HEK293 (cell line): ENCODE results near the gene MAST2.

Experiments used
- CTCF ChIA-PET: fragments of 350-600 bp; formaldehyde crosslinking; extraction: SDS; loops from one replicate; lab custom pipeline; 2021; ENCODE audit warnings: antibody characterized with exemption; lab: Yijun Ruan, JAX
- POLR2A ChIA-PET: fragments of 300-600 bp; formaldehyde crosslinking; extraction: SDS; loops from one replicate; lab custom pipeline; 2020; ENCODE audit warnings: antibody characterized with exemption, inconsistent platforms; lab: Yijun Ruan, JAX
- H3K27ac ChIP-seq: fragments of 200-500 bp; sonication (Bioruptor generic); 2 replicates; pipeline ENCODE4 v1.5.1; 2014; ENCODE audit warnings: low read depth, low read length, control low read depth, inconsistent platforms; ENCODE audit errors: extremely low read depth
- H3K36me3 ChIP-seq, 2 experiments: fragments of 200-500 bp in 1 of 2; sonication (Bioruptor generic) in 1 of 2; 1 replicate in 1 of 2; 2 replicates in 1 of 2; pipeline ENCODE4 v1.5.1; 2014 to 2017; ENCODE audit warnings: inconsistent platforms in 2 of 2, low read length in 2 of 2; ENCODE audit not compliant: control insufficient read depth in 2 of 2, insufficient read depth in 1 of 2
- H3K4me1 ChIP-seq: fragments of 200-500 bp; sonication (Bioruptor generic); 2 replicates; pipeline ENCODE4 v1.5.1; 2014; ENCODE audit warnings: mild to moderate bottlenecking, low read length, inconsistent platforms; ENCODE audit not compliant: control insufficient read depth, insufficient read depth
- H3K4me3 ChIP-seq: 2 replicates; pipeline ENCODE4 v1.5.1; 2011; ENCODE audit warnings: low read depth, mild to moderate bottlenecking, control low read depth, low read length, moderate library complexity
- H3K9me3 ChIP-seq: fragments of 200-500 bp; sonication (Bioruptor generic); 2 replicates; pipeline ENCODE4 v1.5.1; 2014; ENCODE audit warnings: low read depth, low read length, inconsistent platforms; ENCODE audit not compliant: control insufficient read depth, insufficient read depth
- GFI1B ChIP-seq: fragments of 450-650 bp; formaldehyde crosslinking; IDR thresholded peaks from 2 replicates; pipeline ENCODE4 v1.5.1; 2016; ENCODE audit warnings: missing biosample characterization, missing genetic modification characterization
- KLF17 ChIP-seq: fragments of 450-650 bp; formaldehyde crosslinking; IDR thresholded peaks from 2 replicates; pipeline ENCODE4 v1.5.1; 2016; ENCODE audit warnings: missing biosample characterization, missing genetic modification characterization
- ZBTB17 ChIP-seq: fragments of 450-650 bp; formaldehyde crosslinking; IDR thresholded peaks from 2 replicates; pipeline ENCODE4 v1.5.1; 2016; ENCODE audit warnings: missing biosample characterization, missing genetic modification characterization
- ZBTB44 ChIP-seq: fragments of 450-650 bp; IDR thresholded peaks from 2 replicates; pipeline ENCODE4 v1.5.1; 2018; ENCODE audit warnings: missing biosample characterization, mild to moderate bottlenecking, missing genetic modification characterization
- ZEB2 ChIP-seq: fragments of 450-650 bp; formaldehyde crosslinking; IDR thresholded peaks from 2 replicates; pipeline ENCODE4 v1.5.1; 2016; ENCODE audit warnings: missing biosample characterization, missing genetic modification characterization
- ZFP69B ChIP-seq: fragments of 450-650 bp; formaldehyde crosslinking; IDR thresholded peaks from 2 replicates; pipeline ENCODE4 v1.5.1; 2016; ENCODE audit warnings: missing biosample characterization, missing genetic modification characterization
- ZNF121 ChIP-seq: fragments of 450-650 bp; formaldehyde crosslinking; IDR thresholded peaks from 2 replicates; pipeline ENCODE4 v1.5.1; 2016; ENCODE audit warnings: missing biosample characterization, missing genetic modification characterization
- ZNF174 ChIP-seq: fragments of 450-650 bp; formaldehyde crosslinking; IDR thresholded peaks from 2 replicates; pipeline ENCODE4 v1.5.0; 2017; ENCODE audit warnings: missing biosample characterization, mild to moderate bottlenecking, missing genetic modification characterization
- ZNF2 ChIP-seq: fragments of 450-650 bp; formaldehyde crosslinking; IDR thresholded peaks from 2 replicates; pipeline ENCODE4 v1.5.1; 2016; ENCODE audit warnings: missing biosample characterization, missing genetic modification characterization
- ZNF211 ChIP-seq: fragments of 450-650 bp; formaldehyde crosslinking; IDR thresholded peaks from 2 replicates; pipeline ENCODE4 v1.5.1; 2016; ENCODE audit warnings: low read depth, missing biosample characterization, missing genetic modification characterization
- ZNF24 ChIP-seq: fragments of 450-650 bp; formaldehyde crosslinking; IDR thresholded peaks from 2 replicates; pipeline ENCODE4 v1.5.1; 2016; ENCODE audit warnings: missing biosample characterization, missing genetic modification characterization
- ZNF266 ChIP-seq: fragments of 450-650 bp; formaldehyde crosslinking; IDR thresholded peaks from 2 replicates; pipeline ENCODE4 v1.5.1; 2016; ENCODE audit warnings: missing biosample characterization, missing genetic modification characterization, low read depth
- ZNF280C ChIP-seq: fragments of 450-650 bp; formaldehyde crosslinking; IDR thresholded peaks from 2 replicates; pipeline ENCODE4 v1.5.1; 2016; ENCODE audit warnings: missing biosample characterization, missing genetic modification characterization
- ZNF292 ChIP-seq: fragments of 450-650 bp; formaldehyde crosslinking; IDR thresholded peaks from 2 replicates; pipeline ENCODE4 v1.5.1; 2016; ENCODE audit warnings: low read depth, missing biosample characterization, missing genetic modification characterization, borderline replicate concordance
- ZNF354C ChIP-seq: fragments of 450-650 bp; formaldehyde crosslinking; IDR thresholded peaks from 2 replicates; pipeline ENCODE4 v1.5.1; 2016; ENCODE audit warnings: missing biosample characterization, missing genetic modification characterization, low read depth, borderline replicate concordance
- ZNF37A ChIP-seq: fragments of 450-650 bp; IDR thresholded peaks from 2 replicates; pipeline ENCODE4 v1.5.1; 2018; ENCODE audit warnings: missing biosample characterization, missing genetic modification characterization
- ZNF398 ChIP-seq: fragments of 450-650 bp; formaldehyde crosslinking; IDR thresholded peaks from 2 replicates; pipeline ENCODE4 v1.5.1; 2017; ENCODE audit warnings: missing biosample characterization, missing genetic modification characterization
- ZNF423 ChIP-seq: fragments of 450-650 bp; formaldehyde crosslinking; IDR thresholded peaks from 2 replicates; pipeline ENCODE4 v1.5.1; 2016; ENCODE audit warnings: missing biosample characterization, missing genetic modification characterization
- ZNF514 ChIP-seq: fragments of 450-650 bp; formaldehyde crosslinking; IDR thresholded peaks from 2 replicates; pipeline ENCODE4 v1.5.1; 2016; ENCODE audit warnings: missing biosample characterization, missing genetic modification characterization
- ZNF560 ChIP-seq: fragments of 450-650 bp; formaldehyde crosslinking; IDR thresholded peaks from 2 replicates; pipeline ENCODE4 v1.5.1; 2017; ENCODE audit warnings: missing biosample characterization, missing genetic modification characterization, borderline replicate concordance
- ZNF600 ChIP-seq: fragments of 450-650 bp; formaldehyde crosslinking; IDR thresholded peaks from 2 replicates; pipeline ENCODE4 v1.5.1; 2016; ENCODE audit warnings: missing biosample characterization, missing genetic modification characterization
- ZNF626 ChIP-seq: fragments of 450-650 bp; sonication (Bioruptor Pico); formaldehyde crosslinking; IDR thresholded peaks from 2 replicates; pipeline ENCODE4 v1.5.1; 2018; ENCODE audit warnings: missing biosample characterization, missing genetic modification characterization, inconsistent platforms
- ZNF677 ChIP-seq: fragments of 450-650 bp; IDR thresholded peaks from 2 replicates; pipeline ENCODE4 v1.5.0; 2018; ENCODE audit warnings: missing biosample characterization, mild to moderate bottlenecking, missing genetic modification characterization, moderate library complexity
- TF ChIP-seq, protein P1 (sequence below): sonication (generic); formaldehyde crosslinking; IDR thresholded peaks from 2 replicates; pipeline ENCODE4 v1.8.1; 2022; ENCODE audit warnings: mild to moderate bottlenecking, moderate library complexity, missing genetic modification reagents

MAST2 gene

DNA sequence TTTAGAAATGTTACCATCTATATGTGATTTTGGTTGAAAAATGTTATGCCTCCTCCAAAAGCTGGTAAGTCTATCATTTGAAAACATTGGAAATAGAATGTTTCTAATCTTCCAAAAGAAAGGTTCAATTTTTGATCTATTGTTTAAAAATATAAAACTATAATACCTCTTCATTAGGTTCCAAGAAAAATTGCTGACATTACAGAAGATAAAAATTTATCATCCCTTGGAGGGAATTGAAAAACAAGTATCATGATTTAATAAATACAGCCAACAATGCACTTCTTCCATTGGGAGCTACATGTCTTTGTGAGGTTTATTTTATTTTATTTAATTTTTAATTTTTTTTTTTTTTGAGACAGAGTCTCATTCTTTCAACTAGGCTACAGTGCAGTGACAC is 180.6 kb downstream of the MAST2 start:
- Histone ChIP-seq H3K4me3 (no peak overlapping the region), H3K36me3 (no peaks in the 10 kb centered on the region; a peak in 1 of 3 replicates), H3K9me3 (no peaks in the 10 kb centered on the region)
- CTCF ChIA-PET, result no interaction called here
- no peak for TF ChIP-seq ZNF292 (tag by site-specific recombination)
- no peak for TF ChIP-seq ZBTB17
- no peak for TF ChIP-seq ZNF2 (tag by site-specific recombination)
- TF ChIP-seq, protein P1, sequence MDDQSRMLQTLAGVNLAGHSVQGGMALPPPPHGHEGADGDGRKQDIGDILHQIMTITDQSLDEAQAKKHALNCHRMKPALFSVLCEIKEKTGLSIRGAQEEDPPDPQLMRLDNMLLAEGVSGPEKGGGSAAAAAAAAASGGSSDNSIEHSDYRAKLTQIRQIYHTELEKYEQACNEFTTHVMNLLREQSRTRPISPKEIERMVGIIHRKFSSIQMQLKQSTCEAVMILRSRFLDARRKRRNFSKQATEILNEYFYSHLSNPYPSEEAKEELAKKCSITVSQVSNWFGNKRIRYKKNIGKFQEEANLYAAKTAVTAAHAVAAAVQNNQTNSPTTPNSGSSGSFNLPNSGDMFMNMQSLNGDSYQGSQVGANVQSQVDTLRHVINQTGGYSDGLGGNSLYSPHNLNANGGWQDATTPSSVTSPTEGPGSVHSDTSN (CRISPR knock-in tag), result no peak
- TF ChIP-seq GFI1B (tag by site-specific recombination), result no peak
- no peak for TF ChIP-seq ZNF174 (tag by site-specific recombination)
- no peak for TF ChIP-seq ZNF626 (tag by site-specific recombination)
- no peak for TF ChIP-seq ZNF560 (tag by site-specific recombination)
- no peak for TF ChIP-seq ZNF24
- no peak for TF ChIP-seq ZEB2
- no peak for TF ChIP-seq ZNF423 (tag by site-specific recombination)
- no peak for TF ChIP-seq ZNF398 (tag by site-specific recombination)
- TF ChIP-seq ZNF354C, result no peak
- no peak for TF ChIP-seq ZFP69B (tag by site-specific recombination)
- no peak for TF ChIP-seq ZNF37A
- no peak for TF ChIP-seq ZNF600 (tag by site-specific recombination)
- TF ChIP-seq, all 188 proteins: peak for 0
- H3K4me1 ChIP-seq, result 0 out of 2 replicates have a peak, but pooled peaks cover 2% of the 10 kb centered on the region
- H3K27ac ChIP-seq, result no peak overlapping the region
- POLR2A ChIA-PET, result no interaction called here

DNA sequence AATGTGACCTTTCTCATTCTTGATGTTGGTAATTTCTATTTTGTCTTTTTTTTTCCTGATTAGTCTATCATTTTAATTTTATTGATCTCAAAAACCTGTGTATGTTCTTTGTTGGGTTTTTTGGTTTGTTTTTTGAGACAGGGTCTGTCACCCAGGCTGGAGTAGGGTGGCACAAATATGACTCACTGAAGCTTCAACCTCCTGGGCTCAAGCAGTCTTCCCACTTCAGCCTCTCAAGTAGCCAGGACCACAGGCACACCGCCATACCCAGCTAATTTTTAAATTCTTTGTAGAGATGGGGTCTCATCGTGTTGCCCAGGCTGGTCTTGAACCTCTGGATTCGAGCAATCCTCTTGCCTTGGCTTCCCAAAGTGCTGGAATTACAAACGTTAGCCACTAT is 183.8 kb downstream of the MAST2 start:
- TF ChIP-seq ZNF514 (tag by site-specific recombination) (no peak), ZNF423 (tag by site-specific recombination) (no peak), KLF17 (tag by site-specific recombination) (no peak), ZNF121 (tag by site-specific recombination) (no peak), ZBTB44 (tag by site-specific recombination) (no peak), ZNF677 (no peak), ZNF266 (tag by site-specific recombination) (no peak), ZNF211 (no peak), ZNF280C (tag by site-specific recombination) (no peak)
- Histone ChIP-seq H3K9me3 (no peaks in the 10 kb centered on the region), H3K4me3 (no peak overlapping the region), H3K27ac (no peak overlapping the region), H3K36me3 (no peaks in the 10 kb centered on the region; a peak in 1 of 3 replicates), H3K4me1 (no peaks in the 10 kb centered on the region)
- CTCF ChIA-PET, result no interaction called here
- POLR2A ChIA-PET, result no interaction called here
